Measurements from ENCODE around the gene ADCY4.

DNA sequence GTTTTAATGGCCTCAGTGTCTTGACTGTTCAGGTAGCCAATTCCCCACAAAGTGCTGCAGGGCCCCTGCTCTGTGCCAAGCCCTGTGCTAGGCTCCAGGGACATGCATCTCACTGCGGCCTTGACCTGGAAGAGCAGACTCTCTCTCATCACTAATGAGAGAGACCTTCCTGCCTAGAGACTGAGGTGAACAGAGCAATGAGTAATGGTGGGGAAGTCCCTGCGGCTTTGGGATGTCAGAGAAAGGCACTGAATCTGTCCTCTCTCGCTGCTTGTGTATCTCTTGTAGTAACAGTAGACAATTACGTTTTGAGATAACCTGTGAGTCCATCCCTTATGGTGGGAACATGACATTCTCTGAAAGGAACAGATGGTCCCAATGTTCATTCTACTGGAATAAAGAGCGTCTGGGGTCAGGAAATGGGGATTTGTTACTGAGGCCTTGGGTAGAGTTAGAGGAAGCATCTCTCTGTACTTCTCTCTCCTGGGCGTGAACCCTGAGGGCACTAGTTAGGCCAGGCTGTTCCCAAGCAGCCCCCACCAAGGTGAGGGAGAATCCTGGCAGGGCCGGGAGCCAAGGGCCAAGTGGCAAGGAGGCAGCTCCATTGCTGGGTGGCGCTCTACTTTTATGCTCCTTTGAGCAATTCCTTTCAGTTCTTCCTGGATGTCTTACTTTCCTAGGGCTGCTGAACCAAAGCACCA lies 46.6 kb upstream of the ADCY4 start:
- no peak for TF ChIP-seq CTCF (IDR thresholded peaks at IDR 0.05)
- TF ChIP-seq POLR2A (IDR thresholded peaks at IDR 0.05): no peak

All from body of pancreas (tissue), 4 donors.